Parathyroid adenoma (tissue), 2 donors: Measurements from ENCODE around the gene GGT5.
A peak's percentile ranks its signal among the peaks of the same experiment; 100 is the strongest.
"Not testable (repeated sequence)": the region's sequence is repeated elsewhere in the genome, so short reads cannot be mapped to it uniquely, and the experiment has no call there.

Experiments
- H2AFZ ChIP-seq: fragments of 300-600 bp; sonication (generic); one replicate; pipeline ENCODE4 v1.7.0; 2017; ENCODE audit warnings: antibody characterized with exemption, mild to moderate bottlenecking
- H3K27ac ChIP-seq: fragments of 300-600 bp; sonication (generic); one replicate; pipeline ENCODE4 v1.7.0; 2017
- H3K27me3 ChIP-seq: fragments of 300-600 bp; sonication (generic); one replicate; pipeline ENCODE4 v1.7.0; 2017; ENCODE audit warnings: low read length; ENCODE audit not compliant: control insufficient read depth, insufficient read depth
- H3K36me3 ChIP-seq: fragments of 300-600 bp; sonication (generic); one replicate; pipeline ENCODE4 v1.7.0; 2017; ENCODE audit warnings: low read length; ENCODE audit not compliant: control insufficient read depth, insufficient read depth
- H3K4me1 ChIP-seq: fragments of 300-600 bp; sonication (generic); one replicate; pipeline ENCODE4 v1.7.0; 2017; ENCODE audit warnings: control low read depth
- H3K4me2 ChIP-seq: fragments of 300-600 bp; sonication (generic); one replicate; pipeline ENCODE4 v1.7.0; 2017; ENCODE audit warnings: low read length
- H3K4me3 ChIP-seq: fragments of 300-600 bp; sonication (generic); one replicate; pipeline ENCODE4 v1.7.0; 2017; ENCODE audit warnings: low read depth, low read length
- H3K79me2 ChIP-seq: fragments of 300-600 bp; sonication (generic); one replicate; pipeline ENCODE4 v1.7.0; 2017; ENCODE audit warnings: control low read depth
- H3K9ac ChIP-seq: fragments of 300-600 bp; sonication (generic); one replicate; pipeline ENCODE4 v1.7.0; 2017; ENCODE audit warnings: mild to moderate bottlenecking
- H3K9me3 ChIP-seq: fragments of 300-600 bp; sonication (generic); one replicate; pipeline ENCODE4 v1.7.0; 2017; ENCODE audit warnings: low read length; ENCODE audit not compliant: control insufficient read depth
- CTCF ChIP-seq: fragments of 300-600 bp; sonication (generic); IDR thresholded peaks from one replicate; pipeline ENCODE4 v1.7.0; 2017; ENCODE audit warnings: antibody characterized with exemption, mild to moderate bottlenecking
- donor health status: primary hyperparathyroidism.

Gene GGT5

GRCh38 chr22:24245030-24245431 is at the start of gene GGT5:
Gene GGT5 (minus strand): TSS chr22:24245082. CDS start chr22:24244725, 357 bp downstream.
- not testable (repeated sequence) for H3K79me2 ChIP-seq, H3K9ac ChIP-seq, H2AFZ ChIP-seq, H3K4me3 ChIP-seq, H3K36me3 ChIP-seq, H3K4me1 ChIP-seq, H3K27me3 ChIP-seq, H3K4me2 ChIP-seq, H3K9me3 ChIP-seq
- H3K27ac ChIP-seq = peak within 1 kb of the TSS; percentile 62

- H2AFZ ChIP-seq, H3K79me2 ChIP-seq, H3K9me3 ChIP-seq, H3K36me3 ChIP-seq, H3K9ac ChIP-seq, H3K4me3 ChIP-seq, H3K4me1 ChIP-seq, H3K27me3 ChIP-seq, H3K27ac ChIP-seq: not testable (repeated sequence)
- peak overlapping the region; percentile 26 for H3K4me2 ChIP-seq
These were observed 47.4 kb upstream of the GGT5 start for GRCh38 chr22:24292202-24292830.

- Histone ChIP-seq H3K36me3 (no peaks in the 10 kb centered on the region), H3K79me2 (peaks cover 4% of the 10 kb centered on the region), H3K9me3 (no peaks in the 10 kb centered on the region), H3K27ac (no peak overlapping the region), H2AFZ (no peak overlapping the region), H3K4me3 (no peak overlapping the region), H3K9ac (no peak overlapping the region), H3K4me1 (peaks cover 6% of the 10 kb centered on the region), H3K27me3 (no peaks in the 10 kb centered on the region), H3K4me2 (peak overlapping the region; percentile 26)
- TF ChIP-seq CTCF = no peak
These were observed 46.8 kb upstream of the GGT5 start for GRCh38 chr22:24291515-24292201.

GRCh38 chr22:24290459-24290858 is 45.6 kb upstream of the GGT5 start:
- H3K4me3 ChIP-seq = peak overlapping the region; percentile 28
- peaks cover 4% of the 10 kb centered on the region for H3K79me2 ChIP-seq
- peak overlapping the region; percentile 51 for H3K4me2 ChIP-seq
- TF ChIP-seq CTCF = no peak
- no peaks in the 10 kb centered on the region for H3K27me3 ChIP-seq
- H3K4me1 ChIP-seq = peaks cover 6% of the 10 kb centered on the region
- no peaks in the 10 kb centered on the region for H3K36me3 ChIP-seq
- H3K9me3 ChIP-seq = no peaks in the 10 kb centered on the region
- no peak overlapping the region for H3K9ac ChIP-seq
- peak overlapping the region; percentile 26 for H3K27ac ChIP-seq
- no peak overlapping the region for H2AFZ ChIP-seq

- H3K27ac ChIP-seq = peak overlapping the region; percentile 26
- peak overlapping the region; percentile 28 for H3K4me3 ChIP-seq
- H3K9me3 ChIP-seq = no peaks in the 10 kb centered on the region
- no peak for TF ChIP-seq CTCF
- no peaks in the 10 kb centered on the region for H3K27me3 ChIP-seq
- no peak overlapping the region for H3K9ac ChIP-seq
- peaks cover 4% of the 10 kb centered on the region for H3K79me2 ChIP-seq
- no peaks in the 10 kb centered on the region for H3K36me3 ChIP-seq
- peak overlapping the region; percentile 51 for H3K4me2 ChIP-seq
- H3K4me1 ChIP-seq = peaks cover 6% of the 10 kb centered on the region
- H2AFZ ChIP-seq = no peak overlapping the region
These were observed 44.9 kb upstream of the GGT5 start for GRCh38 chr22:24289741-24290163.
